ELR (cell line): ENCODE measurements around the gene RINL.
"Not testable (repeated sequence)": the region's sequence is repeated elsewhere in the genome, so short reads cannot be mapped to it uniquely, and the experiment has no call there.

Experiments
- DNase-seq: peaks from one replicate; pipeline ENCODE4 v3.0.0-alpha.2; 2015; ENCODE audit warnings: low read depth

The RINL gene

DNA sequence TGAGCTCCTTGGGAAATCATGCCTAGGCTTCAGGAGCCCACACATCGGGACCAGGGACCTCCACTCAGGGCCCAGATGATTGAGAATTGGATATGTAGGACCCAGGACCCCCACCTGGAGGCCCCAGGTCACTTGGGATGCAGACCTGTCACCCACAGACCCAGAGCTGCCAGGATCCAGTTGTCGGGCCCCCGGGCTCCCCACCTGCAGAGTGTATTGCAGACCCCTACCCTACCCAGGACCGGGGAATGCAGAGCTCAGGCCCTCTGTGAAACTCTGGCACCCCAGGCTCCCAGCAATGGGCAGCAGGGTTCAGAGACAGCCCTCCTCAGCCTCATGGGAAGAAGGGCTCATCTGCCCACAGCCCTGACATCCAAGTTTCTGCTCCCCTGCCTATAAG is 27.5 kb upstream of the RINL start:
- no peak for DNase-seq

DNA sequence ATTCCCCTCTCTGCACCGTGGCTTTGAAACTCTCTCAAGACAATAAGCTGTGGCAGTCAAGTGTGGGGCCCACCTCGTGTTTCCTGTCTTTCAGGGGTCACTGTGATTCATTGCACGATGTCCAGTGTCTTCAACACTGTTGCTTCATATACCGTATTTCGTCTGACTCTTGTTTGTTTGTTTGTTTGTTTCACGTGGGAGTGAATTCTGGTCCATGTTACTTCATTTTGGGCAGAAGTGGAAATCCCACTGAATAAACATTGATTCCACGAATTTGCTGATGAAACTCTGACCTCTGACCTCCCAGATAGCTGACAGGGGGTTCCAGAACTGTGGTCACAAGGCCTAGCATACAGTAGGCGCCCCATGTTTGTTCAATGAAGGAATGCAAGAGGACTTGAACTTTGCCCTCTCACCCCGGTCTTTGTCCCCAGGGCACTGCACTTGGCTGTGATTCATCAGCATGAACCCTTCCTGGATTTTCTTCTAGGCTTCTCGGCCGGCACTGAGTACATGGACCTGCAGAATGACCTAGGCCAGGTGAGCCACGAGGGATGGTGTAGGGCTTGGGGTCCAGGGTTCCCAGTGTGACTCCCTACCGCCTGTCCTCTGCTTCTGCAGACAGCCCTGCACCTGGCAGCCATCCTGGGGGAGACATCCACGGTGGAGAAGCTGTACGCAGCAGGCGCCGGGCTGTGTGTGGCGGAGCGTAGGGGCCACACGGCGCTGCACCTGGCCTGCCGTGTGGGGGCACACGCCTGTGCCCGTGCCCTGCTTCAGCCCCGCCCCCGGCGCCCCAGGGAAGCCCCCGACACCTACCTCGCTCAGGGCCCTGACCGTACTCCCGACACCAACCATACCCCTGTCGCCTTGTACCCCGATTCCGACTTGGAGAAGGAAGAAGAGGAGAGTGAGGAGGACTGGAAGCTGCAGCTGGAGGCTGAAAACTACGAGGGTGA is 26.8 kb upstream of the RINL start:
- no peak for DNase-seq

DNA sequence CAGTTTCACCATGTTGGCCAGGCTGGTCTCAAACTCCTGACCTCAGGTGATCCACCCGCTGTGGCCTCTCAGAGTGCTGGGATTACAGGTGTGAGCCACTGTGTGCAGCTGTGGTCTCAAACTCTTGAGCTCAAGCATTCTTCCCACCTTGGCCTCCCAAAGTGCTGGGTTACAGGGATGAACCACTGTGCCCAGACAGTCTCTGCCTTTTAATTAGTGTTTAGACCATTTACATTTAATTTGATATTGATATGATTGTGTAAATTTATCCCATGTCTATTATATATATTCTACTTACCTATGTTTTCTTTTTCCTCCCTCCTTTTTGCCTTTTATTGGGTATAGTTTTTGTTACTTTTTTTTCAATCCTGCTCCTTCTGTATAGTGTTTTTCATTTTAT is 23.6 kb upstream of the RINL start:
- DNase-seq, result no peak

DNA sequence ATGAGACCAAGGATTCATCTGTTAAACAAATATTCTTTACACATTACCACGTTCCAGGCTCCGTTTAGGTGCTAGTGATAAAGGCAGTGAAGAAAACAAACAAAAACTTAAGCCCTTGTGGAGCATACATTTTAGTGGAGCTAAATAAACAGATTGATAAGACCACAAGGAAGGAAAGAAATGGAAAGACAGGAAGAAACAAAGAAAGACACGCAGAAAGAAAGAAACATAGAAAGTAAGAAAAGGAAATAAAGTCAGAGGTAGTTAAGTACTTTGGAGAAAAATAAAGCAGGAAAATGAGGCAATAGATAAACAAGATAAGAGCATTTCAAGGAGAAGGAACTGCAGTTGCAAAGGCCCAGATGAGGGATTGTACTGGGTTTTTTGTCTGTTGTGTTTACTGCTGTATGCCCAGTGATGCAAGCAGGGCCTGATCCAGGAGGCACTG is 22.7 kb upstream of the RINL start:
- no peak for DNase-seq

DNA sequence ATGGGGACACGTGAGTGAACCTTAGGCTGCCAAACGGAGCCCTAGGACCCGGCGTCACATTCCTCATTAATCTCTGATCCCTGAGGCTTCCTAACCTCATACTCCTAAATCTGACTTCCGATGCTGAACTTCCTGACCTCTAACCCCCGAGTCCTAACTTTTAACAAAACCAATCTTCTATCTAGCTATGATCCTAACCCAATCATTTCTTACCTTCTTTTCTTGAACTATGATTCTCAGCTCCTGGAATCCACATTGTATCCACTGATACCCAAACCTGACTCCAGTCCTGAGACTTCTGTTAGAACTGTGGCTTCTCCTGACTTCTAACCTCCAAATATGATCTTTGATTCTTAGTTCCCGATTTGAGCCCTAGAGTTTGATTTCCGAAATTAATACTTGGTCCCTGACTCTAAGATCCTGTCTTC is 22.1 kb upstream of the RINL start:
- DNase-seq, result no peak

DNA sequence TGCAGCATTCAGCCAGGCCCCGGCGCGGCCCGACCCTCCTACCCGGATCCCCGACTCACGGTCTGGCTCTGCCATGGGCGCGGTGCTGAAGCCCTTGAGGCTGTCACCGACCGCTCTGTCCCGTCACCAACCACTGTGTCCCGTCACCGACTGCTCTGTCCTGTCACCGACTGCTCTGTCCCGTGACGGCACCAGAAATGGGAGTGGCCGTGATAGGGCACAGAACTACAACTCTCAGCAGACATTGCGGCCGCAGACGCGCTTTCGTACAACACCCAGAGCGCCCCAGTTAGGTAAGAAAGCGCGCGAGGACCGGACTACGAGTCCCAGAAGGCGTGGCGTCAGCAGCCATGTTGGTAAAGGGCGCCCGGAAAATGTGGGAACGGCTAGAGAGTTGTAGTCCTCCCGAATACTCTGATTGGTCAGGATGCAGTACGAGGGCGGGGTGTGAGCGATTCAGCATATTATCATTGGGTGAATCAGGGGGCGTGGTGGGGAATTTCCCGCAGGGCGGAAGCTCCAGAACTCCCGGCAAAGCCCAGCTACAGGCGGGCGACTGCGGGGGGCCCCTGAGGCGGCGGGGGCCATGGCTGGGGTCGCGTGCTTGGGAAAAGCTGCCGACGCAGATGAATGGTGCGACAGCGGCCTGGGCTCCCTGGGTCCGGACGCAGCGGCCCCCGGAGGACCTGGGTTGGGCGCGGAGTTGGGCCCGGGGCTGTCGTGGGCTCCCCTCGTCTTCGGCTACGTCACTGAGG is 21.5 kb upstream of the RINL start, which contains the start of the genes NFKBIB and SIRT2:
Gene NFKBIB, plus strand, starts transcription at position 523 of the 755 bp plus-strand sequence. Its CDS starts 64 bp downstream, at position 587.
Gene SIRT2, minus strand, starts transcription at position 172 of the 755 bp plus-strand sequence. Its CDS starts 97 bp downstream, at position 75.
- DNase-seq, result peak; percentile 100

DNA sequence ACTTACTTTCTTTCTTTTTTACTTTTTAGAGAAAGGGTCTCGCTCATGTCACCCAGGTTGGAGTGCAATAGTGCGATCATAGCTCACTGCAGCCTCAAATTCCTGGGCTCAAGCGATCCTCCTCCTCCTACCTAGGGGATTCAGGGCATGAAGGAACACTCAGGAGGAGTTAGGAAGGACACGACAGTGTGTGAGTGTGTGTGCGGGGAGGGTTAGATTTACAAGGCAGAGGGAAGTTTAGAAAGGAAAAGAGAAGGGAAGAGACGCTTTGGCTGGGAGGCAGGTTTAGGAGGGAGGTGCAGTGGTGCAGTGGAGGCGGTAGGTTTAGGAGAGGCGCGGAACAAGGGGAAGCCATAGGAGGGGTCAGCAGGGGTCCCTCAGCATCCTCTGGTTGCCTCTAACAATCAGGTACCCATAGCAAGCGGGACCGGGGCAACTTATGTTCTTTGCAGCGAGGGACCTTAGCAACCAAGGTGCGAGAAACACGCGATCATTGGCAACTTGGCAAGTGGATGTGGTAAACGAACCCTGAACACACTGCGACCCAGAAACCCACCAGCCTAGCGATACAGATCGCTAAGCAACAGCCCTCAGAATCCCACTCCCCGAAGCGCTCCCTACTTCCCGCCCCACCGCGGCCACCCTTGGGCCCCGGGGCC is 20.8 kb upstream of the RINL start:
- peak; percentile 40 for DNase-seq

DNA sequence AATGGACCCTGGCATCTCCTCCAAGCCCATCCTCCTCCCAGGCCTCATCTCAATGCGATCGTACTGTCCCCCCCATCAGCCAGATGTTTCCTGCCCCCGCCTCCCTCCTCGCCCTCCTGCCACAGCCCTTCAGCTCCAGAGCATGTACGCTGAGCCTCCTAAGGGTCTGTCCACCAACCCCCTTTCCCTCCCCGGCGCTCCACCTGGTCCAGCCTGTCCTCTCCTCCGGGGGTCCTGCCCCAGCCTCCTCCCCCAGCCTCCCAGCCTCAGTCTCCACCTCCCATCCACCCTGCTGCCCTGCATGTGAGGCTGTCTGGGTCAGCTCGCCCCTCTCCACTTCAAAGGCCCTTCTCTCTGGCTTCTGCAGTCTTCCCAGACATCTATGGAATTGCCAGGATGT is 16.9 kb upstream of the RINL start:
- no peak for DNase-seq

DNA sequence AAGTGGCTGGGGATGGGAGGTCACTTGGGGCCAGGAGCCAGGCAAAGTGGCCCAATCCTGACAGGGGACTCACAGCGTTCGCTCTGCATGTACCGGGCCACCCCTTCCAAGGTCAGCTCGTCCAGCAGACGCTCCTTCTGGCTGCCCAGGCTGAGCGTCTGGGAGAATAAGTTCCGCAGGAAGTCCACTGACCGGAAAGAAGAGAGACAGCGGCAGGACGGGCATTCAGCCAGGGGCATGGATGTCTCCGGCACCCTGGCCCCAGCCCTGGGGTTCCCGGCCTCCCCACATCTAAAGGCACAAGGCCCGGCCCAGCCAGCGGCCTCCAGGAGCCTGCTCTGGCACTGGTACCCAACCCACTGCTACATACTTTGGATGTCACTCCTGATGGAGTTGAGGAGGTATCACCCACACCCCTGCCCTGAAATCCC is 15.3 kb upstream of the RINL start:
- no peak for DNase-seq

DNA sequence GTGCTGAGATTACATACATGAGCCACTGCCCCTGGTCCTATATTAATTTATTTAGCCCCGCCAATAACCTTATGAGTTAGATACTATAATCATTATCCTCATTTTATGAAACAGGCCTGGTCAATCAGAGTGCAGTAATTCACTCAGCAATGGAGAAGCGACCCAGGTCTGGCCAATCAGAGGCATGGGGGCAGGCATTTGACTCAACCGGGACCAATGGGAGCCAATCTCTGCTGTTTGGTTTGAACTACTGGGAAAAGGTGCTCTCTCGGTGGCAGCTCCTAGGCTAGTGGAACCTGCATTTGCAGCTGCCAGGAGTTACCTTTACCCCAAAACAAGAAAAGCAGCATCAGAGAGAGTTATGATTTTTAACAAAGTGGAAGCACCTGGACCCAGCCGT is 14.8 kb upstream of the RINL start:
- DNase-seq, result no peak

DNA sequence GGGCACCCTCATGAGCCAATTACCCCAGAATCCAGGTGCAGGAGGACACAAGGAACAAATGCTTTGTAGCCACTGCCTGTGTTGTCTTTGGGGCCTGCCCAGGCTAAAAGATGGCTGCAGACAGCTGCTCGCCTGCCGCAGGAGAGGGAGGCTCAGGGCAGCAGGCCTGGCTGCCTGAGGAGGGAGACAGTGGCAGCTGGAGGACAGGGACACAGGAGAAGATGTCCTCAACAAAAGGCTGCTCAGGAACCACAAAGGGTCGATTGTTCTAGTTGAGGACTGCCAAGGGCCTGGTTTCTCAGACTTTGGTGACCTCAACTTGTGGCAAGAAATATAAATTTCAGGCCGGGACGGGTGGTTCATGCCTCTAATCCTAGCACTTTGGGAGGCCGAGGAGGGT is 13.7 kb upstream of the RINL start:
- DNase-seq, result no peak

DNA sequence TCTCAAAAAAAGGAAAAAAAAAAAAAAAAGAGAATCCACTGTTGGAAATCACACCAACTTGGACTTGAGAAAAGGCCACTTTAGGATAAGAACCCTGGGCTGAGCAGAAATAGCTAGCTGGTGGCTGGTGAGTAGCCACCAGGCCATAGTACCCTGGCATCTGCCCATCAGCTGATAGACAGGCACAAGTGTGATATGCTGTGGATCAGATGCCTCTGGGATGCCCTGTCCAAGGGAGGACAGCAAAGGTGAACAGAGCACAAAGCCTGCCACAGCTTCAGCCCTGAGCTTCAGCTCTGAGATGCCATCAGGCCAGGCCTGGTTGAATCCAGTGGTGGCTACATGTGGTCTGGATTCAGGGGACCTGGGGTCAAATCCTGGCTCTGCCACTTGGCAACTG is 12.6 kb upstream of the RINL start:
- DNase-seq, result no peak

DNA sequence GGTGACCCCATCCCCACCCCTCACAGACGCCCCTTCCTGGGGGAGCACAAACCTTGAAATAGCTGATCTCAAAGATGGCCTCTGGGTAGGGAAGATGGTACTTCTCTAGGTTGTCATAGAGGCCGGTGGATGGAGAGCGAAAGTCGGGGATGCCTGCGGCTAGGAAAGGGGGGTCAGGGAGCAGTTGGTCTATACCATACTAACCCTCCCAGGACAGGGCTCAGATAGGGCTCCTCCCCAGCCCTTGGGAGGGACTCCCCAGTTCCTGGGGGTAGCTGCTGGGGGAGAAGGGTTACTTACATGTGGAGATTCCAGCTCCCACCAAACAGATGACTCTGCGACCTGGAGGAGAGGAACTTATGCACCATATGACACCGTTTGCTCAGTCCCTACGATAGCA is 11.7 kb upstream of the RINL start:
- no peak for DNase-seq

DNA sequence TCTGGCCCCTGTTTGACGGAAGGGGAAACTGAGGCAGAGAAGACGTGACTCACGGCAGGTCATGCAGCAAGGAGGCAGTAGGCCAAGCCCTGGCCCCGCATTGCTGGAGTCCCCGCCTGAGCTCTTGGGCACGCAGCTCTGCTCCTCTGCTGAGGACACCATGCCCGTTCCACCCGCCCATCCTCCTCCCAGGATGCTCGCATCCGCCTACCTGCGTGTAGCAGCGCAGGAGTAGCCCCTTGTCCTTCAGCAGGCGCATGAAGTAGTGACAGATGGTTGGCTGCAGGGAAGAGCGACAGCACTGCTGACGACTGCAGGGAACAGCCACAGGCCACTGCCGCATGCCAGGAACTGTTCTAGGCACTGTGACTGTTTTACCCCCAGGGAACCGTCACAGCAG is 10.8 kb upstream of the RINL start:
- no peak for DNase-seq

DNA sequence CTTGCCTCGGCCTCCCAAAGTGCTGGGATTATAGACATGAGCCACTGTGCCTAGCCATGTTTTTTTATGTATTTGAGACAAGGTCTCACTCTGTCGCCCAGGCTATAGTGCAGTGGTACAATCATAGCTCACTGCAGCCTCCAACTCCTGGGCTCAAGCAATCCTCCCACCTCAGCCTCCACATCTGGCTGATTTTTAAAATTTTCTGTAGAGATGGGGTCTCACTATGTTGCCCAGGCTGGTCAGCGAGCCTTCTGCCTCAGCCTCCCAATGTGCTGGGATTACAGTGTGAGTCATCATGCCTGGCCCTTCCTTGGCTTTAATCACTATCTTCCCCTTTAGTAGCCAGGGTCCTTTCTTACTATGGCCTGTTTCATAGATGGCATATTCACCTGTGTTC is 6.6 kb upstream of the RINL start:
- DNase-seq, result not testable (repeated sequence)

DNA sequence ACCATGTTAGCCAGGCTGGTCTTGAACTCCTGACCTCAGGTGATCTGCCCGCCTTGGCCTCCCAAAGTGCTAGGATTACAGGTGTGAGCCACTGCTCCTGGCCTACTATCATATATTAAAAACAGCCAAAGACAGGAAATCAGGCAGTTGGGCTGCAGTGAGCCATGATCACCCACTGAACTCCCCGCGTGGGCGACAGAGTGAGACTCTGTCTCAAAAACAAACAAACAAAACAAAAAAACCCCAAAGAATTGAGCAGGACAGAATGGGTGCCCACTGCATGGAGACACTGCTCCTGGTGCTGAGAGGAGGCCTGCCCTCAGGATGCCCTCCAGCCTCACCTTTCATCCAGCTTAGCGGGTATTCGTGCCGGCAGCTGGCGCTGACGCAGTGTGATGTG is 5.2 kb upstream of the RINL start:
- no peak for DNase-seq

DNA sequence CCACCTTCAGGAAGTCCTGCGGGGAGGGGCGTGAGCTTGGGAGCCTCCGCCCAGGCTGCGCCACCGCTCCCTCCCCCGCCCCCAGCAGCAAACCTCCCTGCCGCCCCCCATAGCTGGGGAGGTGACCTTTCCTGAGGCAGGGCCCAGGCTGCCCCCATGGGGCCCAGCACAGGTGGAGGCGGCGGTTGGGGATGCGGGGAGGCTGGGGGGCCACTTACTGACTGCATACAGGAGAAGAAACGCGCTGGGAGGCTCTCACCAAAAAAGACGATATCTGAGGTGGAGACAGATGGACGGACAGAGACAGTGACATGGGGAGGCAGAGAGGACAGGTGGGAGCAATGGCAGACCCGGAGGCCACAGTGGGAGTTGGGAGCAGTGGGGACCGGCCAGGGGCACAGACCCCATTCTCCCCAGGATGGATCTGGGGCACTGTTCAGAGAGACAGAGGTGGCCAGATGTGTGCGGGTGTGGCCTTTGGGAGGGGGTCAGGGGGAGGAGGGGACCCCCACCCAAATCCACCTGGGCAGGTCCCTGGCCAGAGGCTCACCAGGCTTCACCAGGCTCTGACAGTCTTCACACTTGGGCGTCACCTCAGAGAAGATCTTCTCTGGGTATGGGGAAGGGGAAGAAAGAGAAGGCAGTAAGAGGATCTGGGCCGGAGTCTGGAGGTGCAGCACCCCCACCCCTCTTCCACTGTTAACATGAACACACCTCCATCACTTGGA is 3.0 kb upstream of the RINL start:
- no peak for DNase-seq

DNA sequence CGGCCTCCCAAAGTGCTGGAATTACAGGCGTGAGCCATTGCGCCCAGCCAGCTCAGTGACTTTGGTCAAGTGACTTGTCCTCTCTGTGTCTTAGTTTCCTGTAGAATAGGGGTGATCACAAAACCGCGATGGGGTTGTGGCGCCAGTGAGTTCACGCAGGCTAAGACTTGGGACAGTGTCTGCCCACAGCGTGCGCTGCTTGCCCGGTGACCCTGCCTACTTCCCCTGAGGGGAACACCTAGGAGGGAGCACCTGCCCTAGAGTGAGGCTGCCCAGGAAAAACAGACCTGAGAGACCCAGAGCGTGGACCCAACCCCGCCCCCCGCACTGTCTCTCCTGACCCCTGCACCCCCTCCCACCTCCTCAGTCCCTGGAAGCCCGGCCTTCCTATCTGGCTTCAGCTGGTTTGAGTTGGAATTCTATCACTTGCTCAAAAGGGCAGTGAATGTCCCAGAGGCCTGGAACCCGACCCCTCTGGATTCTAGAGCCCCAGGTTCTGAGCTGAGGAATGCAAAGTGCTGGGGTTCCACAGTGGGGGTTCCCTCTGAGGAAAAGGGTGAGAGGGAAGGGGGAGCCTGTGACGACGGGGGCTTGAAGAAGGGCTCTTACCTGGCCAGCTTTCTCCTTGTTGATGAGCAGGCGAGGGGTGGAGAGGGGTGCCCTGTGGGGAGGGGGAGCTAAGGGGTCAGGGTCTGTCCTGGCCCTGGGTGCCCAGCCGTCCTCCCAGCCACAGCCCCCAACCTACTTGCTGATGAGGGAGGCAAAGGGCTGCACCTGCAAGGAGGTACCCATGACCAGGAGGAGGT is 2.2 kb upstream of the RINL start:
- DNase-seq, result no peak

DNA sequence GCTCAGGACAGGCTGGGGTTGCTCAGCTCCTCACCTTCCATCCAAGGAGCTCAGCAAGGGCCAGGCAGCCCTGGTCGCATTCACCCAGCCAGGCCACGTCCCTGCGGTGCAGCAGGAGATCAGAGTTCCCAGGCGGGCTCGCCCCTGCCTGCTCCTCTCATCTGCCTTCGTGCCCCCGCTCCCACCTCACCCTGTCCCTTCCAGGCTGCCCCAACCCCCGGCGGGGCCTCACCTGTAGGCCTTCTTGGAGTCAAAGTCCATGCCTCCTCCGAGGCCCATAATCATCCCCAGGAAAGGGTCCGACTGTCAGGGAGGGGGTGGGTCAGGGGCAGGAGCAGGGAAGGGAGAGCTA is 1.3 kb upstream of the RINL start:
- DNase-seq, result no peak

DNA sequence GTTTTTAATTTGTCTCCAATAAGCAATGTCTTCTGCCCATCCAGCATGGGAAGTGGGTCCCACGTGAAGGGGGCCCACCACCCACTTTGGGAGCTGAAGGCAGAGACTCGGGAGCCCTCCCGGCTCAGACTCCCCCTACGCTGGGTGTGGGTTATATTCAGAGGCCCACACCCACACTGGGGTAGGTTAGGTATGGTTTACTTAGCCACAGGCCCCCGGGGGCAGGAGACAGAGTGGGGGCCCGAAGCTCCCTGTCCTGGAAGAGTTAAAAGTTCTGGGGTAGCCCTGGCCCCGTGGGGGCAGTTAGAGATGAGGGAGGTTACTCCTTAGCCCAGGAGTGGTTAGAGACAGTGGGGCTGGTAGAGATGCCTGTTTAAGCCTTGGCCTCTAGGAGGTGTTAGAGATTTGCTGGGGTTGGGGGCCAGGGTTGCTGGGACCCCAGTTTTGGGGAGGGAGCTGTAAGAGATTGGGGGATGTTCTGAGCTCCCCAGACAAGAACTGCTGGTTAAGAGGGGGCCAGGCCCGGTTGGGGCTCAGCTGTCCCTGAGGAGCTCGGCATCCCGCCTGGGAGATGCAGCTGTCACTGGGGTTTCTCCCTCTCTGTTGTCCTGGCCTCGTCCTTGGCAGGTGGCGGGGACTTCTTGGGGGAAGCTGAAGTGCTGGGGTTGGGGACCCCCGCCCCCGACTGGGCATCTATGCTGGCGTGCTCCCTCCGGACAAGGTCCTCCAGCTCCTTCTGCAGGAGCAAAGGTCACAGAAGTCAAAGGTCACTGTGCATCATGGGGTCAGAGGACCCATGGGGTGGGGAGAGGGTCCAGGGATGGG is 712 bp upstream of the RINL start:
- no peak for DNase-seq
